Prostate gland (tissue), 2 donors: ENCODE measurements around the gene SBF1. TPM values are rescaled to one million over a fixed set of nuclear protein-coding genes. Genes with fewer than 3 reads are reported as not detected.

Experiments used
- DNase-seq: peaks from one replicate; pipeline ENCODE4 v3.0.0-alpha.2; 2019; ENCODE audit warnings: low spot score
- H3K27ac ChIP-seq, 2 donors: fragments of 200-600 bp; sonication (generic); 2 replicates each; pipeline ENCODE4 v1.5.1; 2017 to 2019
- H3K27me3 ChIP-seq: fragments of 200-600 bp; sonication (generic); replicated peaks from 2 replicates; pipeline ENCODE4 v1.5.1; 2019; ENCODE audit not compliant: insufficient read depth
- H3K36me3 ChIP-seq, 2 donors: fragments of 200-600 bp; sonication (generic); 1 replicate in 1 of 2; 2 replicates in 1 of 2; pipeline versions ENCODE4 v1.5.1 to v1.8.1; 2017 to 2019
- H3K4me1 ChIP-seq: fragments of 200-600 bp; sonication (generic); replicated peaks from 2 replicates; pipeline ENCODE4 v1.5.1; 2019
- H3K4me3 ChIP-seq, 2 donors: fragments of 200-600 bp; sonication (generic); 2 replicates each; pipeline ENCODE4 v1.5.1; 2017 to 2019
- H3K9me3 ChIP-seq: fragments of 200-600 bp; sonication (generic); 2 replicates; pipeline ENCODE4 v1.5.1; 2017
- CTCF ChIP-seq, 4 experiments: fragments of 200-600 bp in 2 of 4; fragments of 450-650 bp in 2 of 4; sonication (generic) in 2 of 4; IDR thresholded peaks; 1 replicate in 3 of 4; 2 replicates in 1 of 4; pipeline ENCODE4 v1.5.1; 2016 to 2019; ENCODE audit warnings: antibody characterized with exemption in 4 of 4, mild to moderate bottlenecking in 2 of 4, moderate library complexity in 2 of 4
- POLR2A ChIP-seq: fragments of 450-650 bp; IDR thresholded peaks from one replicate; pipeline ENCODE4 v1.6.1; 2016; ENCODE audit warnings: antibody characterized with exemption, mild to moderate bottlenecking
- POLR2AphosphoS5 ChIP-seq: sonication (generic); formaldehyde crosslinking; IDR thresholded peaks from one replicate; pipeline ENCODE4 v1.6.1; 2017; ENCODE audit warnings: antibody characterized with exemption
- WGBS: methylation state at CpG from one replicate; pipeline ENCODE4 v1.1.5; 2018; 5-methylcytosine and 5-hydroxymethylcytosine counted together
- intact Hi-C: fragments of 100-400 bp; cut with DNase I; formaldehyde crosslinking; loops from one replicate; pipeline ENCODE4 v1.14.2; 2022
- total RNA-seq, 2 donors: library from RNA; depleted of rRNA; stranded (reverse); fragments of >200 nt; gene quantifications; one replicate each; pipeline ENCODE4 v1.1.0, GENCODE V29; 2016

Gene SBF1
- total RNA-seq, 2 donors from 2014 or later, result 44.9 to 144 TPM

- Histone ChIP-seq H3K9me3 (no peaks in the 10 kb centered on the region), H3K4me1 (peaks cover 2% of the 10 kb centered on the region), H3K27ac (no peak overlapping the region), H3K4me3 (no peak overlapping the region), H3K27me3 (no peaks in the 10 kb centered on the region), H3K36me3 (peaks cover 0 to 20% of the 10 kb centered on the region in 2 donors)
- 78% methylated on average over 5 of the region's 5 CpGs for WGBS
- no peak for DNase-seq
- TF ChIP-seq POLR2A (no peak), POLR2AphosphoS5 (no peak), CTCF (IDR thresholded peaks at IDR 0.05) (no peak)
- intact Hi-C loops, result no loop called here
Observed at GRCh38 chr22:50444663-50445062, 30.2 kb downstream of the SBF1 start.

- no peaks in the 10 kb centered on the region for H3K27me3 ChIP-seq
- intact Hi-C loops, result no loop called here
- H3K9me3 ChIP-seq, result no peaks in the 10 kb centered on the region
- peaks cover 2% of the 10 kb centered on the region for H3K4me1 ChIP-seq
- H3K27ac ChIP-seq, result no peak overlapping the region
- no peak for TF ChIP-seq CTCF (IDR thresholded peaks at IDR 0.05)
- no peak for TF ChIP-seq POLR2A
- TF ChIP-seq POLR2AphosphoS5, result no peak
- 70% methylated on average over 20 of the region's 28 CpGs for WGBS
- H3K36me3 ChIP-seq, result peaks cover 0 to 21% of the 10 kb centered on the region in 2 donors
- H3K4me3 ChIP-seq, result no peak overlapping the region
- no peak for DNase-seq
Observed at GRCh38 chr22:50443801-50444625, 30.8 kb downstream of the SBF1 start.

GRCh38 chr22:50443197-50443596 lies 31.6 kb downstream of the SBF1 start:
- no peaks in the 10 kb centered on the region for H3K27me3 ChIP-seq
- TF ChIP-seq POLR2AphosphoS5 (no peak), CTCF (IDR thresholded peaks at IDR 0.05) (no peak), POLR2A (no peak)
- peaks cover 5 to 27% of the 10 kb centered on the region in 2 donors for H3K36me3 ChIP-seq
- no peak for DNase-seq
- no peak overlapping the region for H3K4me3 ChIP-seq
- H3K27ac ChIP-seq, result no peak overlapping the region
- H3K9me3 ChIP-seq, result no peaks in the 10 kb centered on the region
- WGBS, result 71% methylated on average over 15 of the region's 15 CpGs
- peaks cover 2% of the 10 kb centered on the region for H3K4me1 ChIP-seq
- intact Hi-C loops, result no loop called here

GRCh38 chr22:50441428-50441993 lies 33.3 kb downstream of the SBF1 start:
- intact Hi-C loops, result no loop called here
- 86% methylated on average over 17 of the region's 17 CpGs for WGBS
- Histone ChIP-seq H3K4me3 (no peak overlapping the region), H3K36me3 (peaks cover 7 to 27% of the 10 kb centered on the region in 2 donors), H3K27me3 (no peaks in the 10 kb centered on the region), H3K9me3 (no peaks in the 10 kb centered on the region), H3K27ac (no peak overlapping the region), H3K4me1 (no peaks in the 10 kb centered on the region)
- DNase-seq, result no peak
- TF ChIP-seq CTCF (IDR thresholded peaks at IDR 0.05) (no peak), POLR2A (no peak), POLR2AphosphoS5 (no peak)
